Measurements from ENCODE around the gene GPSM3. TPM values are rescaled to one million over a fixed set of nuclear protein-coding genes. Genes with fewer than 3 reads are reported as not detected.
"Not testable (repeated sequence)": the region's sequence is repeated elsewhere in the genome, so short reads cannot be mapped to it uniquely, and the experiment has no call there.

The GPSM3 gene
- total RNA-seq, 1 experiment from 2014 or later: 16.2 TPM

DNA sequence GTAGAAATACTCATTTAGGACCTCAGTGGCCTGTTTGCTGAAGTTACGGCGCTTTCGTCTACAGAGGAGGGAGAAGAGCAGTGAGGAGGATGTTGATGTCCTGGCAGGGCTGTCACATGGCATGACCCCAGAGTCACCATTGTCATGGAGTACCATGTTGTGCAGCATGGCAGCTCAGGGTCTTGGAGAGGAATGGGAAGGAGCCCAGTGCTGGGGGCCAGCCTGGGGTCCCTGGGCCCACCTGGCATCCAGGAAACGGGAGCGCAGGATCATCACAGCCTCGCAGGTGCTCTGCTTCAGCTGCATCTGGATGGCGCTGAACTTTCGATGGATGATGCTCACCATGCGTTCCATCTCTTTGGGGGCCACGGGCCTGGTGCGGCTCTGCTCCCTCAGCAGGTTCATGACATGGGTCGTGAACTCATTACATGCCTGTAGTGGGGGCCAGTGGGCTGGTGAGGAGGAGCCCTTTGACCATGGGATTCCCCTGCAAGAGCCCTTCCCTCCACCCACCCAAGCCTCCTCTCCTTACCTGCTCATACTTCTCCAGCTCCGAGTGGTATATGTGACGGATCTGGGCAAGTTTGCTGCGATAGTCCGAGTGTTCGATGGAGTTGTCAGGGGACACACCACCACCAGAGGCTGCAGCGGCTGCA lies 4.6 kb downstream of the GPSM3 start:
- not testable (repeated sequence) for H3K4me3 ChIP-seq; DNase-seq (ENCODE audit: low read depth in 1 of 2, low spot score in 2 of 2); H3K9me3 ChIP-seq (replicated peaks); H3K27ac ChIP-seq; H3K27me3 ChIP-seq (replicated peaks)
- Histone ChIP-seq H3K36me3 (peaks cover 43% of the 10 kb centered on the region), H3K4me1 (replicated peaks) (peaks cover 38% of the 10 kb centered on the region)

DNA sequence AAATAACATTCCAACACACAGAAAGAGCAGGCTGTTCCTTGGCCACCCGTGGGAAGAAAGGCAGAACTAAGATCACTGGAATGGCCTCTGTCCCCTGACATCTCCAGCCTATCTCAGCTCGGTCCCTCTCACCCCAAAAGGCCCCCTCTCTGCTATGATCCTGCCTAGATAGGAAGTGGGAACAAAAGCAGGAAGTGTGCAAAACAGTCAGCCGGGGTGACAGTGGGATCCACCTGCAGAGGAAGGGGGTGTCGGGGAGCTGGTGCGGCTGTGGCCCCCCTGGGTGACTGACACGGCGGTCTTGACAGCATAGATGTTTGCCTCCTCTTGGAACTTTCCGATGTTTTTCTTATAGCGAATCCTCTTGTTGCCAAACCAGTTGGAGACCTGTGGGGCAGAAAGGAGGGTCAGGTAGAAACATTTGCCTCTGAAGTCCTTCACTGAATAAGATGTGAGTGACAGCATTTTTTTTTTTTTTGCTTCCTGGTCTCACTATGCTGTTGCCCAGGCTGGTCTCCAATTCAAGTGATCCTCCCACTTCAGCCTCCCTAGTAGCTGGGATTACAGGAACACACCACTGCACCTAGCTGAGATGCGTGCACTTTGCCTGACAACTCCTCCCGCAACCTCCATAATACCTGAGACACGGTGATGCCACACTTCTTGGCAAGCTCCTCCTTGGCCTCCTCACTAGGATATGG lies 5.3 kb downstream of the GPSM3 start:
- Histone ChIP-seq H3K4me1 (replicated peaks) (peaks cover 31% of the 10 kb centered on the region), H3K4me3 (no peak overlapping the region), H3K36me3 (peaks cover 49% of the 10 kb centered on the region), H3K9me3 (replicated peaks) (no peaks in the 10 kb centered on the region), H3K27me3 (replicated peaks) (no peaks in the 10 kb centered on the region), H3K27ac (no peak overlapping the region)
- DNase-seq (ENCODE audit: low read depth in 1 of 2, low spot score in 2 of 2): no peak

DNA sequence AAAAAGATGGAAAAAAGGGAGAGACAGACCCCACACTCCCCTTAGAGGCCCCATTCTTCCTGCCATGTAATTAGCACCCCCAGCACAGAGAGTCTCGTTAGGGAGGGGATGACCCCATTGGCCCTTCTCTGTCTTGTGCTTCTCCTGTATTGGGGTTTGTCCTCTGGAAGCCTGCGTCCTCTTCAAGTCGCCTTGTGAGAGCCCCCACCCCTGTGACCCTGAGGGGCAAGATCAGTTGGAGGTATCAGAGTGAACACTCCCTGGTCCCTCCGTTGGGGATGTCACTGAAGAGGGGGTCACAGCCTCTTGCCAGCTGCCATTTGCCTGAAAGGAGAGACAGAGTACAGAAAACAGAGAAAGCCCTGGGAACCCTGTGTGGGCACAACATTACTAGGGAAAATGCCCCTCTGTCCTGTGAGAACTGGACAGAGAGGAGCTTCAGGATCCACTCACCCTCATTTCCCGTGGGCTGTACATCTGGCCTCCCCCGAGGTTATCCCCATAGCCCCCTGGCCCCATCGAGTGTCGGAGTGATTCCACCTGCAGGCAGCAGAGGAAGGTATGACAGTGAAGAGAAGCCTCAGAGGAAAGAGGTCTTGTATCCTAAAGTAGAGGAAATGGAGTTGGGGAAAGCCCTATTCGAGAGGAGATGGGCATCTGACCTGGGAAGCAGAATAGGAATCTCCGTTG lies 6.1 kb downstream of the GPSM3 start:
- Histone ChIP-seq H3K4me1 (replicated peaks) (peaks cover 26% of the 10 kb centered on the region), H3K36me3 (peaks cover 56% of the 10 kb centered on the region)
- not testable (repeated sequence) for H3K9me3 ChIP-seq (replicated peaks); H3K27ac ChIP-seq; H3K4me3 ChIP-seq; DNase-seq (ENCODE audit: low read depth in 1 of 2, low spot score in 2 of 2); H3K27me3 ChIP-seq (replicated peaks)

DNA sequence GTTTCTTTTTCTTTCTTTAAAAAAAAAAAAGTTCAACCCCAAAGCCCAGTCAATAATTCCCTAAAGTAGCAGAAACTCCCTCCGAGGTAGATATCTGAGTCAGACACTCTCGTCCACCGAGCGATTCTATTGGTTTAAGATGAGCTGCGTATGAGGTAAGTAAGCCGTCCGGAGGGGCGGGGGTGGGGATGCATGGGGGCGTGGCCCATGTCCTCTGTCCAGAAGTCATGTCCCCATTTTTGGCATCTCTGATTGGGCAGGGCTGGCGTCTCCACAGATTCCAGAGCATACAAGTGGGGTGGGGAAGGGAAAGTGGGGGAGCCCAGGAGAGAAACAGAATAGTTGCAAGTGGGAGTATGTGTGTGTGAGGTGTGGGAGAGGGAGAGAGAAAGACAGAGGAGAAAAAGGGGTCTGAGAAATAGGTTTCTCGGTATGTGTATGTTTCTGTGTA lies 6.7 kb downstream of the GPSM3 start:
- H3K27ac ChIP-seq; H3K27me3 ChIP-seq (replicated peaks); H3K9me3 ChIP-seq (replicated peaks); H3K4me3 ChIP-seq: not testable (repeated sequence)
- peaks cover 23% of the 10 kb centered on the region for H3K4me1 ChIP-seq (replicated peaks)
- H3K36me3 ChIP-seq: peaks cover 62% of the 10 kb centered on the region
- peak; percentile 60 to 86 for DNase-seq (ENCODE audit: low read depth in 1 of 2, low spot score in 2 of 2)

DNA sequence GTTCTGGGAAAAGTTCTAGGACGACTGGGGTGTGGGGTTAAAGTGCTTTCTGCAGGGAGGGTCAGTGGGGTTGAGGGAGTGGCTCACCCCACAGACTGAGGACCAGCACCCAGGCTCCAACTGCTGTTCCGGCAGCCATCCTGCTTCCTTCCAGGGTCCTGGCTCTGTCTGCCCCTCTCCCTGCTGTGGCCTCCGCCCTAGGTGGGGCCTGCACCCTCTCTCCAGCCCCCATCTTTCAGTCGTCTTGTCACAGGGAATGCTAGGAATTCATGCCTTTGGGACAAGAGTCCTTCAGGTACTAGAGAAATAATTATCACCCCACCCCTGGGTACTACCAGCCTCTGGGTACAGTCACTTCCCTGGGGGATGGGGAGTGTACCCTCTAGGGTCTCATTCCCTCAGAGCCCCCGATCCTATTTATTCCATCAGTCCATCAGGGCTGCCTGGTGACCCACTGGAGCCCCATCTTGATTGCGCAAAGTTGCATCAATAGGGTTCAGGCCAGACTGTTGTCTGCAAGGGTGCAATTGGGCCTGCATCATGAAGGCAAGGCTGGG lies 8.3 kb downstream of the GPSM3 start, which contains the start of gene AGER:
Gene AGER, minus strand, starts transcription at position 170 of the 557 bp plus-strand sequence. Its CDS starts 31 bp downstream, at position 139.
- Histone ChIP-seq H3K27me3 (replicated peaks) (no peaks in the 10 kb centered on the region), H3K4me1 (replicated peaks) (peaks cover 15% of the 10 kb centered on the region), H3K27ac (no peak within 1 kb of the TSS), H3K36me3 (peaks cover 63% of the 10 kb centered on the region), H3K4me3 (no peak within 1 kb of the TSS), H3K9me3 (replicated peaks) (no peaks in the 10 kb centered on the region)
- no peak for DNase-seq (ENCODE audit: low read depth in 1 of 2, low spot score in 2 of 2)

DNA sequence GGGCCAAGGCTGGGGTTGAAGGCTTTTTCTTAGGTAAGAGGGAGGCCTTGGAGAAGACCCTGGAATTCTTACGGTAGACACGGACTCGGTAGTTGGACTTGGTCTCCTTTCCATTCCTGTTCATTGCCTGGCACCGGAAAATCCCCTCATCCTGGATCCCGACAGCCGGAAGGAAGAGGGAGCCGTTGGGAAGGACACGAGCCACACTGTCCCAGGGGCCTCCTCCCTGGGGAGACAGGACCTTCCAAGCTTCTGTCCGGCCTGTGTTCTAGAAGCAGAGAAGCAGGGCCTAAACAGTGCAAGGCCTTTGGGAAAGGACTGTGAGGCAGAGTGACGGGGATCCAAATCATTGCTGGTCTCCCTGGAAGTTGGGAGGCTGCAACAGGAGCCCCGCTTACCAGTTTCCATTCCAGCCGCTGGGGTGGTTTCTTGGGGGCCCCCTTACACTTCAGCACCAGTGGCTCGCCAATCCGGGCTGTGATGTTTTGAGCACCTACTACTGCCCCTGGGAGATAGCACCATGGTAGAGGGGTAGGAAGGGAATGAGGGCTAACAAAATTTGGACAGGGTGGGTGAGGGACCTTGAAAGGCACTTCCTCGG lies 8.9 kb downstream of the GPSM3 start:
- Histone ChIP-seq H3K4me3 (no peak overlapping the region), H3K27me3 (replicated peaks) (no peaks in the 10 kb centered on the region), H3K9me3 (replicated peaks) (no peaks in the 10 kb centered on the region), H3K36me3 (peaks cover 60% of the 10 kb centered on the region), H3K4me1 (replicated peaks) (peaks cover 14% of the 10 kb centered on the region), H3K27ac (no peak overlapping the region)
- DNase-seq (ENCODE audit: low read depth in 1 of 2, low spot score in 2 of 2): no peak

DNA sequence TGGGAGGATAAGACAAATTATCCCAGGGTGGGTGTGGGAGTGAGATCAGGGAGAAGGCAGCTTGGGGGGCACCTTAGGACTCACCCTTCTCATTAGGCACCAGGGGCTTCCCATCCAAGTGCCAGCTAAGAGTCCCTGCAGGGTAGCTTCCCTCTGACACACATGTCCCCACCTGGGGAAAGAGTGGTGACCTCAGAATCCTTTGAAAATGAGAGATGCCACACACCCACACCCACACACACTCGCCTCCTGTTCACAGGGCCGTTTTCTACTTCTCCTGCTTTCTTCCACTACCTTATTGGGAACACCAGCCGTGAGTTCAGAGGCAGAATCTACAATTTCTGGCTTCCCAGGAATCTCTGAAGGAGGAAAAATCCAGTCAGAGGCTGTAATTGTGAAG lies 9.4 kb downstream of the GPSM3 start:
- Histone ChIP-seq H3K27me3 (replicated peaks) (no peaks in the 10 kb centered on the region), H3K4me1 (replicated peaks) (peaks cover 8% of the 10 kb centered on the region), H3K4me3 (no peak overlapping the region), H3K9me3 (replicated peaks) (no peaks in the 10 kb centered on the region), H3K36me3 (peaks cover 55% of the 10 kb centered on the region), H3K27ac (no peak overlapping the region)
- no peak for DNase-seq (ENCODE audit: low read depth in 1 of 2, low spot score in 2 of 2)

DNA sequence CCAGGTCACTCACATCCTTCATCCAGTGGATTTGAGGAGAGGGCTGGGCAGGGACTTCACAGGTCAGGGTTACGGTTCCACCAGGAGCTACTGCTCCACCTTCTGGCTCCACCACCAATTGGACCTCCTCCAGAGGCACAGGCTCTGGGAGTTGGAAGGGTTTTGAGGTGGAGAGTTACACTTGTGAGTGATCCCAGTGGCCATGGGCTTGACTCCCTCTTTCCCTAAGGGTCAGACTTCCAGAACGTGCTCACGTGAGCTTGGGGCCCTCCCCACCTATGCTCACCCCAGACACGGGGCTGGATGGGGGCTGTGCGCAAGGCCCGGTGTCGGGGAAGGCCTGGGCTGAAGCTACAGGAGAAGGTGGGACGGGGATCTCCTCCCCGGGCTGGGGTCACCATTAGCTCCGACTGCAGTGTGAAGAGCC lies 9.9 kb downstream of the GPSM3 start:
- peaks cover 5% of the 10 kb centered on the region for H3K4me1 ChIP-seq (replicated peaks)
- no peak for DNase-seq (ENCODE audit: low read depth in 1 of 2, low spot score in 2 of 2)
- no peak overlapping the region for H3K4me3 ChIP-seq
- no peaks in the 10 kb centered on the region for H3K27me3 ChIP-seq (replicated peaks)
- no peaks in the 10 kb centered on the region for H3K9me3 ChIP-seq (replicated peaks)
- peaks cover 50% of the 10 kb centered on the region for H3K36me3 ChIP-seq
- H3K27ac ChIP-seq: no peak overlapping the region

DNA sequence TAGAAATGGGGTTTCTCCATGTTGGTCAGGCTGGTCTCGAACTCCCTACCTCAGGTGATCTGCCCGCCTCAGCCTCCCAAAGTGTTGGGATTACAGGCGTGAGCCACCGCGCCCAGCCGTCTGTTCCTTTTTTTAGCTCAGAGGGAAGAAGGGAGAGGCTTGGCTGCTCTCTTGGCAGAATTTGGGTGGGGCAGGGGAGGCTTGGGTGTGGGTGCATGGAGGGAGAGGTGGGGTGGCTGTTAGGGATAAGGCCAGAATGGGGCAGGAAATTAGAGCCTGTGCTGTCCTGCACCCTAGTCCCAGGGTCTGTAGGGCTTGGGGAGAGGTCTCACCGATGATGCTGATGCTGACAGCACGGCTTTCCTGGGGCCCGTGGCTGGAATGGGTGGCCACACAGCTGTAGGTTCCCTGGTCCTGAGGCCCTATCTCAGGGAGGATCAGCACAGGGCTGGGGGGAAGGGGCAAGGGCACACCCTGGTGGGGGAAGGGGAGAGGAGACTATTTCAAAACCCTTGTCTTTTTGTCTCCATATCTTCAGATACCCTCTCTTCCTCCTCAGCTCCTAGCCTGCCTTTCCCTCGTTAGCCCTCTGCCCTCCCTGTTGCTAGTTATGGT lies 10.4 kb downstream of the GPSM3 start:
- H3K4me3 ChIP-seq: no peak overlapping the region
- no peak for DNase-seq (ENCODE audit: low read depth in 1 of 2, low spot score in 2 of 2)
- H3K27me3 ChIP-seq (replicated peaks): no peaks in the 10 kb centered on the region
- H3K4me1 ChIP-seq (replicated peaks): peaks cover 9% of the 10 kb centered on the region
- H3K36me3 ChIP-seq: peaks cover 44% of the 10 kb centered on the region
- H3K27ac ChIP-seq: no peak overlapping the region
- H3K9me3 ChIP-seq (replicated peaks): no peaks in the 10 kb centered on the region

DNA sequence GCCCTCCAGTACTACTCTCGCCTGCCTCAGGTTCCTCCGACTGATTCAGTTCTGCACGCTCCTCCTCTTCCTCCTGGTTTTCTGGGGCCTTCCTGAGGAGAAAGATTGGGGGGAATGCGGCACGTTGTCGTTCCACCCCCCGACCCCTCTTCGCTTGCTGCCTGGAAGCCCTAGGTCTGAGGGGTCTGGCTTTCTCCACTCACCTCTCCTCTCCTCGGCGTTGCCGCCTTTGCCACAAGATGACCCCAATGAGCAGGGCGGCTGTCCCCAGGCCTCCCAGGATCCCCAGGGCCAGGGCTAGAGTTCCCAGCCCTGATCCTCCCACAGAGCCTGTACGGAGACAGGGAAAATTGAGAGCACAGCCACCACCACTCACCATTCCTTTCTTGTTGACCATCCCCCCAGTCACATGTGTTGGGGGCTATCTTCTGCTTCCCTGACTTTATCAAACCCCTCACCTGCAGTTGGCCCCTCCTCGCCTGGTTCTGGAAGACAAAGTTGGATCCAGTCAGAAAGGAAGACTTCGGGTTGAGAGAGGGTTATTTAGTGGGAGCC lies 11.2 kb downstream of the GPSM3 start:
- H3K27ac ChIP-seq: no peak overlapping the region
- no peaks in the 10 kb centered on the region for H3K9me3 ChIP-seq (replicated peaks)
- no peak overlapping the region for H3K4me3 ChIP-seq
- H3K4me1 ChIP-seq (replicated peaks): peaks cover 17% of the 10 kb centered on the region
- no peaks in the 10 kb centered on the region for H3K27me3 ChIP-seq (replicated peaks)
- peaks cover 36% of the 10 kb centered on the region for H3K36me3 ChIP-seq
- no peak for DNase-seq (ENCODE audit: low read depth in 1 of 2, low spot score in 2 of 2)

DNA sequence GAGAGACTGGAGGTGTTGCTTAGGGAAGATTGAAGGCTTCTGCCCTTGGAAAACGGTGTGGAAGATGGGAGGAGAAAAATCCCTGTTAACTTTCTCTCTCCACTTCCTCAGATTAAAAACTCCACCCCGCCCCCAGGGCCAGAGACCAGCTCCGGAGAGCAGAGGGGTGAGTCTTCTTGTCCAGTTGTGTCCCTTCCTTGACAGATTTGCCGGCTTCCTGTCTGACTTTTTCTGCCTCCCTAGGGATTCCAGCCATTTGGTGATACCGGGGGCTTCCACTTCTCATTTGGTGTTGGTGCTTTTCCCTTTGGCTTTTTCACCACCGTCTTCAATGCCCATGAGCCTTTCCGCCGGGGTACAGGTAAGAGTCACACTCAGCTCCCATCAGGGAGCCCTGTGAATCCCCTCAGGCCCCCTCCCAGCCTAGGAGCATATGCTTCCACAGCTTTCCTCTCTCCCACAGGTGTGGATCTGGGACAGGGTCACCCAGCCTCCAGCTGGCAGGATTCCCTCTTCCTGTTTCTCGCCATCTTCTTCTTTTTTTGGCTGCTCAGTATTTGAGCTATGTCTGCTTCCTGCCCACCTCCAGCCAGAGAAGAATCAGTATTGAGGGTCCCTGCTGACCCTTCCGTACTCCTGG lies 12.6 kb downstream of the GPSM3 start:
- H3K4me1 ChIP-seq (replicated peaks): peaks cover 23% of the 10 kb centered on the region
- H3K27me3 ChIP-seq (replicated peaks): no peaks in the 10 kb centered on the region
- no peaks in the 10 kb centered on the region for H3K9me3 ChIP-seq (replicated peaks)
- H3K27ac ChIP-seq: no peak overlapping the region
- H3K36me3 ChIP-seq: peaks cover 35% of the 10 kb centered on the region
- no peak overlapping the region for H3K4me3 ChIP-seq
- DNase-seq (ENCODE audit: low read depth in 1 of 2, low spot score in 2 of 2): no peak

DNA sequence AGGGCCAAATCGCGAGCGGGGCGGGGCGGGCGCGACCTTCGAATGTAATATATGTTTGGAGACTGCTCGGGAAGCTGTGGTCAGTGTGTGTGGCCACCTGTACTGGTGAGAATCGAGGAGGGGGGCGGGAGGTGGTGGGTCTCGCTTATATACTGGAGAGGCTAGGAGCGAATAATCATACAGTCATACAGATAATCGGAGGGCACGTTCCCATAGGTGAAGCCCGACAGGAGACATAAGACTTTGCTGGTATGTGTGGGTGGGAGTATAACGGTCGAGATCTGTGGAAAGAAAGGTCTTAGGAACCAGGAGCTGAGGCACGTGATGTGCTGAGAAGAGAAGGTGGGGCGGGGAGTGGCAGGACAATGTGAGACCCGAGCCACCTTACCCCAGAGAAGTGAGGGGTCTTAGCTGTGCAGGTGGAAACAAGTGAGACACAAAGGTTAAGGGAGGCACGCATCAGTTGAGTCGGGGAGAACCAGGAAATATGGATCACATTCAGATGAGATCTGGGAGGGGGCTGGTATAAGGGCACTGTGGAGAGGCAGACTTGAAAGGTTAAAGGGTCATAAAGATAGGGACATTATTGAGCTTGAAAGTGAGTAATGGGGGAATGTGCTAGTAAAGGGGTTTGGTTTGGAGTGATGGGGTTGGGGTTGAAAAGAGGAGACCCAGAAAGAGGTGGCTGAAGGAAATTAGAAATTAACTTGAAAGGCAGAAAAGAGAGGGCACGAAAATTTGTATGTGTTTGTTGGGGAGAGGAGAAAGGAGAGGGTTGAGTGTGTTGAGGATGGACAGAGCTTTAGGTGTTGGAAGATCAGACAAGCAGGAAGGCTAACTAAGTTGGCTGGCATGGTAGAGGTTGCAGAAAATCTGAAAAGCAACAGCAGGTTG lies 13.6 kb downstream of the GPSM3 start:
- Histone ChIP-seq H3K27me3 (replicated peaks) (no peaks in the 10 kb centered on the region), H3K27ac (peak overlapping the region; percentile 84), H3K4me3 (peak overlapping the region; percentile 48), H3K9me3 (replicated peaks) (no peaks in the 10 kb centered on the region), H3K36me3 (peaks cover 29% of the 10 kb centered on the region), H3K4me1 (replicated peaks) (peaks cover 26% of the 10 kb centered on the region)
- DNase-seq (ENCODE audit: low read depth in 1 of 2, low spot score in 2 of 2): peak in 1 of 2 experiments; percentile 34

Data from SJSA1 (cell line).